A673 (cell line): ENCODE measurements around the gene KRT8.

Experiments used
- EZH2 ChIP-seq: fragments of 200-600 bp; sonication (generic); IDR thresholded peaks from 2 replicates; pipeline ENCODE4 v1.6.1; 2017; ENCODE audit warnings: borderline replicate concordance, low read depth, mild to moderate bottlenecking, mixed read lengths, antibody characterized with exemption, low read length; ENCODE audit not compliant: poor library complexity, severe bottlenecking
- TF ChIP-seq, protein P1 (sequence below): fragments of 300-800, 200-600 bp; sonication (generic); conservative IDR thresholded peaks from 2 replicates; pipeline ENCODE4 v1.5.1; 2017; ENCODE audit warnings: low read depth, mild to moderate bottlenecking, antibody characterized with exemption, low read length, moderate library complexity, mixed read lengths

DNA sequence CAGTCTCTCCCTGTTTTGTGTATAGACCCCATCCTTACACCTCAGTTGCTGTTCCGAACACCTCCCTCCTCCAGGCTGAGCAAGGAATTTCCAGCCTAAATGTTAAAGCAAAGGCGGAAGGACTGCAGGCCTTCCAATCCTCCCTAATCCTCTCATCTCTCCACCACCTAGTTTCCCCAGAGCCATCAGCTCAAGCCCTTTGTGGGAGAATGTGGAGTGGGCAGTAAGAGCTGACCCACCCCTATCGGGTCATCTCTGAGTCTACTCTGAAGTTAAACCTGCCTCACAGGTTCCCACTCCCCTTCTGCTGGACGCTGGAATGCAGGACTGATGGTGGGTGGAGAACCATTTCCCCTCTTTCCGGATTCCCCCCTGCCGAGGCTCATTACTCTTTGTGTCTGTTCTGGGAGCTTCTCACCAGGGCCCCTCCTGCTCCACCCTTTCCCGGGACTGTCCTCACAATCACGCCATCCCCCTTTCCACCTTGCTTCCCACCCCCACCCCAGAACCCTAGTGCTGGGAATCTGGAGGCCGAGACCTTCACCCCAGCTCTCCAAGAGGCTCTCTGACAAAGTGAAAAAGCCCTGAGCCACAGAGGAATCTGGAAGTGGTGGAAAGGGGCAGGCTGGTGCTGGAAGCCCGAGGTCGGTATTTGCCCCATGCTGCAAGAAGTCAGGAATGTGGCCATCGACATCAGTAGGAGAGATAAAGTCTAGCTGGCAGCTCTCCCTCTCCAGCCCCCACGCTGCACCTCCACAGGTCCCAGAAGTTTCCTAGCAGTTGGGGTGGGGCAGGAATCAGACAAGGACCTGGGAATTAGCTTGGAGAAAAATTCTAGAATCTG, 40.7 kb upstream of the KRT8 start:
- TF ChIP-seq, protein P1, sequence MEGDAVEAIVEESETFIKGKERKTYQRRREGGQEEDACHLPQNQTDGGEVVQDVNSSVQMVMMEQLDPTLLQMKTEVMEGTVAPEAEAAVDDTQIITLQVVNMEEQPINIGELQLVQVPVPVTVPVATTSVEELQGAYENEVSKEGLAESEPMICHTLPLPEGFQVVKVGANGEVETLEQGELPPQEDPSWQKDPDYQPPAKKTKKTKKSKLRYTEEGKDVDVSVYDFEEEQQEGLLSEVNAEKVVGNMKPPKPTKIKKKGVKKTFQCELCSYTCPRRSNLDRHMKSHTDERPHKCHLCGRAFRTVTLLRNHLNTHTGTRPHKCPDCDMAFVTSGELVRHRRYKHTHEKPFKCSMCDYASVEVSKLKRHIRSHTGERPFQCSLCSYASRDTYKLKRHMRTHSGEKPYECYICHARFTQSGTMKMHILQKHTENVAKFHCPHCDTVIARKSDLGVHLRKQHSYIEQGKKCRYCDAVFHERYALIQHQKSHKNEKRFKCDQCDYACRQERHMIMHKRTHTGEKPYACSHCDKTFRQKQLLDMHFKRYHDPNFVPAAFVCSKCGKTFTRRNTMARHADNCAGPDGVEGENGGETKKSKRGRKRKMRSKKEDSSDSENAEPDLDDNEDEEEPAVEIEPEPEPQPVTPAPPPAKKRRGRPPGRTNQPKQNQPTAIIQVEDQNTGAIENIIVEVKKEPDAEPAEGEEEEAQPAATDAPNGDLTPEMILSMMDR, result no peak
- no peak for TF ChIP-seq EZH2
